Lung (tissue), 12 donors: ENCODE data around the gene NOD1. TPM values are rescaled to one million over a fixed set of nuclear protein-coding genes. Genes with fewer than 3 reads are reported as not detected.

Source experiments
- ATAC-seq: fragments of 200-7000 bp; cut with Tn5 transposase; one replicate; pipeline ENCODE4 v1.9.1; 2020; ENCODE audit warnings: moderate number of reproducible peaks; ENCODE audit not compliant: insufficient read depth, low FRiP score
- DNase-seq, 3 donors: peaks; one replicate each; pipeline ENCODE4 v3.0.0-alpha.2; 2013 to 2017
- H3K27ac ChIP-seq, 2 donors: one replicate each; pipeline ENCODE4 v1.5.1; 2013; ENCODE audit warnings: mild to moderate bottlenecking in 2 of 2, moderate library complexity in 2 of 2, control low read depth in 1 of 2, inconsistent platforms in 1 of 2, low read depth in 1 of 2, low read length in 1 of 2
- H3K27me3 ChIP-seq, 3 donors: one replicate each; pipeline ENCODE4 v1.5.1; 2013; ENCODE audit warnings: low read length in 2 of 3; ENCODE audit not compliant: control insufficient read depth in 3 of 3, insufficient read depth in 3 of 3
- H3K36me3 ChIP-seq, 4 donors: one replicate each; pipeline ENCODE4 v1.5.1; 2013; ENCODE audit warnings: low read length in 4 of 4, mild to moderate bottlenecking in 1 of 4, moderate library complexity in 1 of 4; ENCODE audit not compliant: control insufficient read depth in 4 of 4, insufficient read depth in 4 of 4
- H3K4me1 ChIP-seq, 5 donors: one replicate each; pipeline ENCODE4 v1.5.1; 2013; ENCODE audit warnings: low read length in 5 of 5, mild to moderate bottlenecking in 2 of 5, moderate library complexity in 1 of 5; ENCODE audit not compliant: control insufficient read depth in 5 of 5, insufficient read depth in 5 of 5
- H3K4me3 ChIP-seq: one replicate; pipeline ENCODE4 v1.5.1; 2013; ENCODE audit warnings: mild to moderate bottlenecking, control low read depth, moderate library complexity
- H3K9ac ChIP-seq, 2 donors: one replicate each; pipeline ENCODE4 v1.5.1; 2013; ENCODE audit warnings: low read length in 2 of 2, control low read depth in 1 of 2; ENCODE audit not compliant: insufficient read depth in 1 of 2
- H3K9me3 ChIP-seq, 4 donors: one replicate each; pipeline ENCODE4 v1.5.1; 2013; ENCODE audit warnings: low read length in 3 of 4, mild to moderate bottlenecking in 1 of 4, moderate library complexity in 1 of 4; ENCODE audit not compliant: control insufficient read depth in 4 of 4, insufficient read depth in 3 of 4
- WGBS, 2 donors: extraction: QIAGEN DNeasy Blood & Tissue Kit; methylation state at CpG; one replicate each; pipeline ENCODE4 v1.1.7; 2013; 5-methylcytosine and 5-hydroxymethylcytosine counted together
- polyA plus RNA-seq, 2 donors: library from polyadenylated mRNA; stranded (reverse); fragments of 200-250 nt; gene quantifications; one replicate each; pipeline ENCODE4 v1.2.1, GENCODE V29; 2013
- total RNA-seq, 2 donors: library from RNA; depleted of rRNA in 1 of 2; stranded (reverse); fragments of >200 nt in 1 of 2; gene quantifications; one replicate each; pipeline ENCODE4 v1.2.1, GENCODE V29; 2014 to 2021
- TF ChIP-seq, protein P1 (sequence below): IDR thresholded peaks from 2 replicates; pipeline ENCODE4 v1.5.1; 2012; ENCODE audit warnings: mild to moderate bottlenecking; ENCODE audit errors: control extremely low read depth, extremely low read depth
- donor health status: control.
- donor health status: control.
- donor health status: Bipolar disorder and iron deficiency.
- donor health status: healthy.
- donor health status: DM: yes; HTN: yes; CAD: no.

NOD1 gene
- total and polyA plus RNA-seq, 4 donors = 11.5 to 46.1 (median 21.5) TPM

- Histone ChIP-seq H3K9ac (no peak overlapping the region), H3K4me1 (peaks cover 0 to 2% (median 0%) of the 10 kb centered on the region in 5 donors), H3K27ac (no peak overlapping the region), H3K4me3 (no peak overlapping the region), H3K36me3 (peaks cover 0 to 33% (median 9%) of the 10 kb centered on the region in 4 donors), H3K27me3 (no peaks in the 10 kb centered on the region), H3K9me3 (no peaks in the 10 kb centered on the region)
- DNase-seq = no peak
- no peak for ATAC-seq
- TF ChIP-seq, protein P1, sequence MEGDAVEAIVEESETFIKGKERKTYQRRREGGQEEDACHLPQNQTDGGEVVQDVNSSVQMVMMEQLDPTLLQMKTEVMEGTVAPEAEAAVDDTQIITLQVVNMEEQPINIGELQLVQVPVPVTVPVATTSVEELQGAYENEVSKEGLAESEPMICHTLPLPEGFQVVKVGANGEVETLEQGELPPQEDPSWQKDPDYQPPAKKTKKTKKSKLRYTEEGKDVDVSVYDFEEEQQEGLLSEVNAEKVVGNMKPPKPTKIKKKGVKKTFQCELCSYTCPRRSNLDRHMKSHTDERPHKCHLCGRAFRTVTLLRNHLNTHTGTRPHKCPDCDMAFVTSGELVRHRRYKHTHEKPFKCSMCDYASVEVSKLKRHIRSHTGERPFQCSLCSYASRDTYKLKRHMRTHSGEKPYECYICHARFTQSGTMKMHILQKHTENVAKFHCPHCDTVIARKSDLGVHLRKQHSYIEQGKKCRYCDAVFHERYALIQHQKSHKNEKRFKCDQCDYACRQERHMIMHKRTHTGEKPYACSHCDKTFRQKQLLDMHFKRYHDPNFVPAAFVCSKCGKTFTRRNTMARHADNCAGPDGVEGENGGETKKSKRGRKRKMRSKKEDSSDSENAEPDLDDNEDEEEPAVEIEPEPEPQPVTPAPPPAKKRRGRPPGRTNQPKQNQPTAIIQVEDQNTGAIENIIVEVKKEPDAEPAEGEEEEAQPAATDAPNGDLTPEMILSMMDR = no peak
- 63 to 83% methylated on average over 14 of the region's 14 CpGs for WGBS, 2 donors
These were observed 54.6 kb downstream of the NOD1 start for GRCh38 chr7:30423788-30424505.

GRCh38 chr7:30422922-30423321 lies 55.7 kb downstream of the NOD1 start:
- WGBS, 2 donors = 76 to 89% methylated on average over 6 of the region's 6 CpGs
- ATAC-seq = peak; percentile 76
- Histone ChIP-seq H3K4me3 (no peak overlapping the region), H3K9me3 (no peaks in the 10 kb centered on the region), H3K27me3 (no peaks in the 10 kb centered on the region), H3K9ac (no peak overlapping the region), H3K27ac (no peak overlapping the region), H3K4me1 (no peaks in the 10 kb centered on the region), H3K36me3 (peaks cover 0 to 29% (median 9%) of the 10 kb centered on the region in 4 donors)
- no peak for DNase-seq
- TF ChIP-seq, protein P1 = no peak

DNA sequence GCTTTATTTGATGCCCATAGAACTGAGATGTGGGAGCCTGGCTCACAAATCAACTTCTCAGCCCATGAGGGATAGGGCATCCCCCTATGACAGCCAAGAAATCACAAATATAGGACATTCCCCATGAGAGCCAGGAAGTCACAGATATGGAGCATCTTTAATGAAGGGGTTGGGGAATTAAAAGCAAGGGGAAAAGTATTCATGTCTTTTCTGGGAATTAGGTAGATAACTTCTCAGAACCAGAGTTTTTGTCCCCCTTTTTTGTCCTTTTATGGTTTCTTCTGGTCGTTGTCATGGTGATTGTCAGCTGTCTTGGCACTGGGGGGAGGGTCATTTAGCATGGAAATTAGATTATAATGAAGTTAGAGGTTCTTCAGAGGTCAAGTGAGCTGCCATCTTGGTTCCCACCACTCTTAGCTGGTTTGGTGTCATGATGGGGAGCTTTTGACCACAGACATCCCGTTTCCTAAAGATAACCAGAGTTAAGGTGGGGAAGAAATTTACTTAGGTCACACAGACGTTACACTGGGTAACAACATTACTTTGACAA lies 56.9 kb downstream of the NOD1 start:
- H3K27me3 ChIP-seq = no peaks in the 10 kb centered on the region
- ATAC-seq (no peak), DNase-seq (no peak)
- H3K27ac ChIP-seq = no peak overlapping the region
- no peak overlapping the region for H3K9ac ChIP-seq
- H3K9me3 ChIP-seq = no peaks in the 10 kb centered on the region
- TF ChIP-seq, protein P1 = no peak
- no peaks in the 10 kb centered on the region for H3K4me1 ChIP-seq
- 80 to 95% methylated on average over 3 of the region's 3 CpGs for WGBS, 2 donors
- H3K4me3 ChIP-seq = no peak overlapping the region
- peaks cover 0 to 21% (median 9%) of the 10 kb centered on the region in 4 donors for H3K36me3 ChIP-seq
